Measurements from ENCODE around the gene TMEM234. TPM values are rescaled to one million over a fixed set of nuclear protein-coding genes. Genes with fewer than 3 reads are reported as not detected.
A peak's percentile ranks its signal among the peaks of the same experiment; 100 is the strongest.
"Not testable (repeated sequence)": the region's sequence is repeated elsewhere in the genome, so short reads cannot be mapped to it uniquely, and the experiment has no call there.

Gene TMEM234
- total RNA-seq: 10 to 100 TPM; 15.3 to 16.4 TPM

GRCh38 chr1:32221980-32222755, at the start of gene TMEM234, which contains the start of gene EIF3I:
TSS of gene TMEM234 (minus strand) at chr1:32222353. CDS start at chr1:32222322, 31 bp downstream.
TSS of gene EIF3I (plus strand) at chr1:32222407. CDS start at chr1:32222442, 35 bp downstream.
- Mint-ChIP-seq H3K27me3 (no peaks in the 10 kb centered on the region), H3K4me1 (peaks cover 46% of the 10 kb centered on the region), H3K27ac (peak within 1 kb of the TSS; percentile 94), H3K36me3 (ENCODE audit: low read depth) (peaks cover 28% of the 10 kb centered on the region), H3K9me3 (no peaks in the 10 kb centered on the region), H3K4me3 (peak within 1 kb of the TSS; percentile 97)
- peak; percentile 93 for DNase-seq
- CTCF ChIA-PET: interaction anchor here (1.4 to 3.8 kb wide), 2 partner anchors 19 to 27 kb away, joined by 6 to 25 read pairs; partner anchors contain the start of gene LCK
- POLR2A ChIA-PET: interaction anchor here (0.8 to 3.5 kb wide), 12 partner anchors 17 to 126 kb away, joined by 3 to 14 read pairs (median 6); partner anchors contain the start of genes IQCC, LCK and TXLNA

GRCh38 chr1:32269744-32270143, 47.6 kb upstream of the TMEM234 start:
- Mint-ChIP-seq H3K36me3 (ENCODE audit: low read depth) (peaks cover 60% of the 10 kb centered on the region), H3K4me1 (peaks cover 68% of the 10 kb centered on the region), H3K4me3 (no peak overlapping the region), H3K27me3 (no peaks in the 10 kb centered on the region), H3K27ac (peak overlapping the region; percentile 74), H3K9me3 (no peaks in the 10 kb centered on the region)
- POLR2A ChIA-PET: interaction anchor here (1.0 to 3.5 kb wide), 3 partner anchors 15 to 29 kb away, joined by 5 to 13 read pairs (median 5); no protein-coding TSS in a partner anchor
- CTCF ChIA-PET: interaction anchor here (0.6 to 1.4 kb wide), 3 partner anchors 15 to 68 kb away, joined by 3 to 4 read pairs (median 3); no protein-coding TSS in a partner anchor
- DNase-seq: no peak

DNA sequence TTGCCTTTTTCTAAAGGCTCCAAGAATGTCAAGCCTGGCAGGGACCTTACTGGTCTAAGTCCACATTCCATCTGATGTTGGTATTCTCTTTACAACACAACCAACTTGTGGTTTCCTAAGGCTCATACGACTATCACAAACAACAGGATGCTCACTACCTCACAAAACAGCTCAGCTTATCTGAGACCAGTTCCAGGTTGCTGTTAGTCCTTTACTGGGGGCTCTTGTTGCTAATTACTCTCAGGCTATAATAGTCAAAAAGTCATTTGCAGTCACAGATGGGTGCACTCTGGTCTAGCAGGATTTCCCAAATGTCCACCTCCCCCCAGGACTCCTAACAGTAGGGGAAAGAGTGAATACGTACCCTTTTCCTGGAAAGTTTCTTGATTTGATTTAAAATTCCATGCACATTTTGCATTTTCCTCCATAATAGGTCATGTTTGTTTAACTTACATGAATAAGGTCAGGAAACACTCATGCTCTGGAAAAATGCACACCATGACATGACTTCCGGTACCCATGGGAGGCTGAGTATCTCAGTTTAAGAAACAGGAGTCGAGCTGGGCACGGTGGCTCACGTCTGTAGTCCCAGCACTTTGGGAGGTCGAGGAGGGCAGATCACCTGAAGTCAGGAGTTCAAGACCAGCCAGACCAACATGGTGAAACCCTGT, 44.9 kb upstream of the TMEM234 start:
- CTCF ChIA-PET: interaction anchor here (0.9 to 5.7 kb wide), 4 partner anchors 11 to 54 kb away, joined by 3 to 31 read pairs (median 4); partner anchors contain the start of genes FAM167B and LCK
- Mint-ChIP-seq H3K4me1 (peaks cover 62% of the 10 kb centered on the region), H3K9me3 (no peaks in the 10 kb centered on the region), H3K27ac (peak overlapping the region; percentile 93), H3K36me3 (ENCODE audit: low read depth) (peaks cover 46% of the 10 kb centered on the region), H3K27me3 (no peaks in the 10 kb centered on the region), H3K4me3 (peak overlapping the region; percentile 67)
- no peak for DNase-seq
- POLR2A ChIA-PET: interaction anchor here (1.6 to 12.2 kb wide), 2 partner anchors 16 to 25 kb away, joined by 4 to 156 read pairs; partner anchors contain the start of genes FAM167B, HDAC1 and LCK

- H3K36me3 Mint-ChIP-seq (ENCODE audit: low read depth): peaks cover 40% of the 10 kb centered on the region
- peaks cover 50% of the 10 kb centered on the region for H3K4me1 Mint-ChIP-seq
- no peaks in the 10 kb centered on the region for H3K9me3 Mint-ChIP-seq
- no peaks in the 10 kb centered on the region for H3K27me3 Mint-ChIP-seq
- H3K4me3 Mint-ChIP-seq: no peak overlapping the region
- POLR2A ChIA-PET: interaction anchor here (0.6 to 12.2 kb wide), 6 partner anchors 8 to 66 kb away, joined by 3 to 156 read pairs (median 4); partner anchors contain the start of genes CCDC28B, FAM167B, HDAC1 and LCK
- H3K27ac Mint-ChIP-seq: peak overlapping the region; percentile 78
- no peak for DNase-seq
- CTCF ChIA-PET: interaction anchor here (0.6 to 5.7 kb wide), 4 partner anchors 12 to 25 kb away, joined by 3 to 31 read pairs (median 4); partner anchors contain the start of genes FAM167B and LCK
Measured at GRCh38 chr1:32265846-32266245, 43.7 kb upstream of the TMEM234 start.

DNA sequence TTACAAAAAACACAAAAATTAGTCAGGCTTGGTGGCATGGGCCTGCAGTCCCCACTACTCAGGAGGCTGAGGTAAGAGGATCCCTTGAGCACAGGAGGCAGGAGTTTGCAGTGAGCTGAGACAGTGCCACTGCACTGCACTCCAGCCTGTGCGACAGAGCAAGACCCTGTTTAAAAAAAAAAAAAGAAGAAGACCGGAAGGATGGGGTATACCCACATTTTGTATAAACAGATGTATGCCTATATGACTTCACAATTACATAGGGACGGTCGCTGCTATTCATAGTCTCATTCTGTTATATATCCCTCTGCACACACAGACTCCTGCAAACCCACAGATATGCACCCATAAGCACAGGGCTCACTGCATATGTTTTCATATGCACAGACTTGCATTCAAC, 41.6 kb upstream of the TMEM234 start:
- Mint-ChIP-seq H3K9me3 (no peaks in the 10 kb centered on the region), H3K27me3 (no peaks in the 10 kb centered on the region), H3K27ac (peak overlapping the region; percentile 77), H3K36me3 (ENCODE audit: low read depth) (peaks cover 47% of the 10 kb centered on the region), H3K4me3 (peak overlapping the region; percentile 15), H3K4me1 (peaks cover 52% of the 10 kb centered on the region)
- ChIA-PET CTCF (interaction anchor here (1.4 to 5.7 kb wide), 2 partner anchors 15 to 48 kb away, joined by 4 to 31 read pairs; partner anchors contain the start of genes FAM167B and LCK), POLR2A (interaction anchor here (1.0 to 12.2 kb wide), 3 partner anchors 12 to 73 kb away, joined by 3 to 156 read pairs (median 4); partner anchors contain the start of genes FAM167B, LCK and MARCKSL1)
- DNase-seq: peak; percentile 36

DNA sequence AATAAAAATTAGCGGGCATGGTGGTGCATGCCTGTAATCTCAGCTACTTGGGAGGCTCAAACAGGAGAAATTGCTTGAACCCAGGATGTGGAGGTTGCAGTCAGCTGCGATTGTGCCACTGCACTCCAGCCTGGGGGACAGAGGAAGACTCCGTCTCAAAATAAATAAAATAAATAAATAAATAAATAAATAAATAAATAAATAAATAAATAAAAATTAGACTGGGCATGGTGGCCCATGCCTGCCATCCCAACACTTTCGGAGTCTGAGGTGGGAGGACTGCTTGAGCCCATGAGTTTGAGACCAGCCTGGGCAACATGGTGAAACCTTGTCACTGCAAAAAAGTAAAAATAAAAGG, 41.1 kb upstream of the TMEM234 start:
- not testable (repeated sequence) for DNase-seq, H3K4me3 Mint-ChIP-seq, H3K27me3 Mint-ChIP-seq, H3K9me3 Mint-ChIP-seq
- CTCF ChIA-PET: interaction anchor here (5.7 kb wide), 1 partner anchor 14 kb away, joined by 31 read pairs; the partner anchor contains the start of genes FAM167B and LCK
- Mint-ChIP-seq H3K27ac (peak overlapping the region; percentile 77), H3K4me1 (peaks cover 53% of the 10 kb centered on the region), H3K36me3 (ENCODE audit: low read depth) (peaks cover 48% of the 10 kb centered on the region)
- POLR2A ChIA-PET: interaction anchor here (0.9 to 12.2 kb wide), 3 partner anchors 8 to 58 kb away, joined by 3 to 156 read pairs (median 4); partner anchors contain the start of genes FAM167B and LCK

DNA sequence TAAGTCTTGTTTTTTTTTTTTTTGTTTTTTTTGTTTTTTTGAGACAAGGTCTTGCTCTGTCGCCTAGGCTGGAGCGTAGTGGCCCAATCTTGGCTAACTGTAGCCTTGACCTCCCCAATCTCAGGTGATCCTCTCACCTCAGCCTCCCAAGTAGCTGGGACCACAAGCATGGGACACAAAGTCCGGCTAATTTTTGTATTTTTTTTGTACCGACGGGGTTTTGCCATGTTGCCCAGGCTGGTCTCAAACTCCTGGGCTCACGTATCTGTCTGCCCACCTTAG, 35.0 kb upstream of the TMEM234 start:
- DNase-seq: no peak
- CTCF ChIA-PET: interaction anchor here (1.1 kb wide), 1 partner anchor 17 kb away, joined by 3 read pairs; no protein-coding TSS in a partner anchor
- H3K9me3 Mint-ChIP-seq: no peaks in the 10 kb centered on the region

DNA sequence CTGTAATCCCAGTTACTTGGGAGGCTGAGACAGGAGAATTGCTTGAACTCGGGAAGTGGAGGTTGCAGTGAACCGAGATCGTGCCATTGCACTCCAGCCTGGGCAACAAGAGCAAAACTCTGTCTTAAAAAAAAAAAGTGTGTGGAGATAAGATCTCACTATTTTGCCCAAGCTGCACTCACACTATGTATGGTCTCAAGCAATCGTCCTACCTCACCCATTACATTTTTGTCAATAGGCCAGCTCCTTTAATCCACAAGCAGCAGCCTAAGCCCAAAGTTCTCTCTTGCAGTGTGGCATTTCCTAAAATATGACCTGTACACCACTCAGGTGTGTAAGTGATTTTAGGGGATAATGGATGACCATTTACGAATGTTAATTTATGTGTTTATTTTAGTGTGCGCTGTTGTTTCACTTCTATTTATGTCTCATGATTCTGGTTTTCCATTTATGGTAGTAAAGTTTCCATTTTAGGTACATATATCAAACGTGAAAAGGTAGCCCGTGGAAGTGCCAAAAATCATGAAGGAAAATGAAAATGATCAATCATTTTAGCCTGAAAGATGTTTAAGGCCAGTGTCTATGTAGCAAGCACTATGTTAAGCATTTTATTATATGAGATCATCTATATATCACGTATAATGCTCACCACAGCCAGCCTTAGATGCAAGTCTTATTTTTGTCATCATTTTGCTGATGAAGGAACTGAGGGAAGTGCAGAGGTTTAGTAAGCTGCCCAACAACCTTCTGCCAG, 34.5 kb upstream of the TMEM234 start:
- peak overlapping the region; percentile 68 for H3K4me3 Mint-ChIP-seq
- peaks cover 41% of the 10 kb centered on the region for H3K4me1 Mint-ChIP-seq
- no peak for DNase-seq
- H3K36me3 Mint-ChIP-seq (ENCODE audit: low read depth): peaks cover 73% of the 10 kb centered on the region
- H3K27ac Mint-ChIP-seq: peak overlapping the region; percentile 90
- ChIA-PET CTCF (interaction anchor here (0.6 to 1.9 kb wide), 4 partner anchors 9 to 41 kb away, joined by 3 to 14 read pairs (median 4); no protein-coding TSS in a partner anchor), POLR2A (interaction anchor here (0.6 to 12.2 kb wide), 13 partner anchors 5 to 80 kb away, joined by 3 to 156 read pairs (median 14); partner anchors contain the start of genes FAM167B, HDAC1, IQCC and LCK)
- H3K27me3 Mint-ChIP-seq: no peaks in the 10 kb centered on the region
- no peaks in the 10 kb centered on the region for H3K9me3 Mint-ChIP-seq

More for the DNA sequence above, 35.0 kb upstream of the TMEM234 start:
- POLR2A ChIA-PET: interaction anchor here (0.6 to 12.2 kb wide), 6 partner anchors 6 to 34 kb away, joined by 3 to 156 read pairs (median 32); partner anchors contain the start of genes FAM167B, HDAC1 and LCK
- Mint-ChIP-seq H3K27ac (peak overlapping the region; percentile 90), H3K36me3 (ENCODE audit: low read depth) (peaks cover 68% of the 10 kb centered on the region), H3K4me3 (peak overlapping the region; percentile 68), H3K27me3 (no peaks in the 10 kb centered on the region), H3K4me1 (peaks cover 42% of the 10 kb centered on the region)

DNA sequence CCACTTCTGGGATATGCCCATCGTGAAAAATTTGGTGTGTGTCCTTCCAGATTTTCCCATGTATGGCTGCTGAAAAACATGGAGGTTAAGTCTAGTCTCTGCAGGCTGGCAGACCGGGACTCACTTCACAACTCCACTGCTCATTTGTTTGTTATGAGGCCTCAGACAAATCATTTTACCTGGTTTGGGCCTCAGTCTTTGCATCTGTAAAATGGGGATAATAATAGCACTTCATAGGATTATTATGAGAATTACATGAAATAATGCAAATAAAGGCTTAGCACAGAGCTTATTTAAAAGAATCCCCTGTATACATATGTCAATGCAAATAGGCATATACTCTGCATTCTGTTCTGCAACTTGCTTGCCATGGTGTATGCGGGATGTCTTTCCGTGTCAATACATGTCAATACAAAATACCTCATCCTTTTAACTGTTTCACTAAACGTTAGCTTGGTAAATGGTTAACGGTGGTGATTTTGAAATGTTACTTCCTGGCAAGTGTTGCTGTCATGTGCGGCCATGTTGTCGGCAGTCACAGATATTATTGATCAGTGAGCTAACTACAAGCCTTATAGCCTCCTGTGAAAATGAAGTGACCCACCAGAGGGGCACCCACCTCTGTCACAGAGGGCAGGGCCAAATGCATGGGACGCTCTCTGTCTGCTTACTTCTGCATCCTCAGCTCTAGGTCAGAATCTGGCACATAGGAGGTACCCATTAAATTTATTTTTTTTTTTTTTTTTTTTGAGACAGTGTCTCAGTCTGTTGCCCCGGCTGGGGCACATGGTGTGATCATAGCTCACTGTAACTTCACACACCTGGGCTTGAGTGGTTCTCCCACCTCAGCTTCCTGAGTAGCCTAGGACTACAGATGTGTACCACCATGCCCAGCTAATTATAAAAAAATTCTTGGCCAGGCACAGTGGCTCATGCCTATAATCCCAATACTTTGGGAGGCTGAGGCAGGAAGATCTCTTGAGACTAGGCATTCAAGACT, 33.2 kb upstream of the TMEM234 start:
- Mint-ChIP-seq H3K27ac (peak overlapping the region; percentile 93), H3K4me3 (peak overlapping the region; percentile 98), H3K9me3 (no peaks in the 10 kb centered on the region), H3K4me1 (peaks cover 45% of the 10 kb centered on the region), H3K36me3 (ENCODE audit: low read depth) (peaks cover 72% of the 10 kb centered on the region), H3K27me3 (no peaks in the 10 kb centered on the region)
- POLR2A ChIA-PET: interaction anchor here (1.0 to 11.5 kb wide), 24 partner anchors 8 to 320 kb away, joined by 3 to 156 read pairs (median 6); partner anchors contain the start of genes EIF3I, FAM167B, HDAC1 and IQCC
- CTCF ChIA-PET: interaction anchor here (0.6 to 8.4 kb wide), 11 partner anchors 12 to 1550 kb away, joined by 3 to 73 read pairs (median 4); partner anchors contain the start of gene MARCKSL1
- DNase-seq: peak; percentile 55

- H3K36me3 Mint-ChIP-seq (ENCODE audit: low read depth): peaks cover 46% of the 10 kb centered on the region
Measured at GRCh38 chr1:32250893-32251716, 29.0 kb upstream of the TMEM234 start, which contains the start of gene LCK. TSS of gene LCK (plus strand) at chr1:32251265. CDS start at chr1:32274330, 23,065 bp downstream.

More at GRCh38 chr1:32250893-32251716, 29.0 kb upstream of the TMEM234 start, which contains the start of gene LCK:
- no peaks in the 10 kb centered on the region for H3K27me3 Mint-ChIP-seq
- peaks cover 58% of the 10 kb centered on the region for H3K4me1 Mint-ChIP-seq
- peak within 1 kb of the TSS; percentile 98 for H3K4me3 Mint-ChIP-seq
- no peaks in the 10 kb centered on the region for H3K9me3 Mint-ChIP-seq
- ChIA-PET POLR2A (interaction anchor here (0.9 to 11.5 kb wide), 23 partner anchors 11 to 400 kb away, joined by 3 to 156 read pairs (median 9); partner anchors contain the start of genes BSDC1, HDAC1, IQCC and KHDRBS1), CTCF (interaction anchor here (0.8 to 8.4 kb wide), 6 partner anchors 11 to 134 kb away, joined by 3 to 73 read pairs (median 21); partner anchors contain the start of genes EIF3I, HDAC1 and TMEM234)
- DNase-seq: peak; percentile 77
- peak within 1 kb of the TSS; percentile 99 for H3K27ac Mint-ChIP-seq
